K562 (cell line): ENCODE measurements around the gene RUNX1.

ENCODE experiments used
- FOXM1 ChIP-seq, 2 experiments: fragments of 450-650 bp in 1 of 2; sonication (generic) in 1 of 2; formaldehyde crosslinking in 1 of 2; IDR thresholded peaks; 2 replicates each; pipeline versions ENCODE4 v1.6.1 to v1.9.0; 2017 to 2022; ENCODE audit warnings: low read depth in 2 of 2, mild to moderate bottlenecking in 2 of 2, missing genetic modification reagents in 1 of 2, moderate library complexity in 1 of 2
- KLF10 ChIP-seq: fragments of 250-450 bp; sonication (Bioruptor Pico); IDR thresholded peaks from 2 replicates; pipeline ENCODE4 v1.6.1; 2021; ENCODE audit warnings: matching md5 sums
- MCM5 ChIP-seq: fragments of 450-650 bp; IDR thresholded peaks from 2 replicates; pipeline ENCODE4 v1.6.1; 2016; ENCODE audit warnings: low read depth
- POLR2A ChIP-seq: fragments of 450-650 bp; conservative IDR thresholded peaks from 2 replicates; pipeline ENCODE4 v1.6.1; 2016
- RAD21 ChIP-seq, 2 experiments: fragments of 250-450 bp in 1 of 2; fragments of 450-650 bp in 1 of 2; sonication (Bioruptor Pico) in 1 of 2; formaldehyde crosslinking in 1 of 2; IDR thresholded peaks in 1 of 2; conservative IDR thresholded peaks in 1 of 2; 2 replicates each; pipeline versions ENCODE4 v1.4.0 to v1.8.0; 2020 to 2022; ENCODE audit warnings: mild to moderate bottlenecking in 2 of 2, moderate library complexity in 1 of 2
- TAF1 ChIP-seq: IDR thresholded peaks from 2 replicates; pipeline ENCODE4 v1.6.1; 2011; ENCODE audit warnings: mild to moderate bottlenecking, low read length, moderate library complexity; ENCODE audit not compliant: insufficient read depth, control insufficient read depth, severe bottlenecking; ENCODE audit errors: extremely low read depth
- ZFX ChIP-seq: sonication (generic); formaldehyde crosslinking; IDR thresholded peaks from 2 replicates; pipeline ENCODE4 v1.8.0; 2022; ENCODE audit warnings: mild to moderate bottlenecking, missing genetic modification reagents, moderate library complexity
- ZNF717 ChIP-seq: fragments of 250-450 bp; sonication (Bioruptor Pico); IDR thresholded peaks from 2 replicates; pipeline ENCODE4 v1.5.0; 2021
- TF ChIP-seq, protein P1 (sequence below): fragments of 450-650 bp; IDR thresholded peaks from 2 replicates; pipeline ENCODE4 v1.6.1; 2016; ENCODE audit warnings: mild to moderate bottlenecking, moderate library complexity
- TF ChIP-seq, protein P2 (sequence below): conservative IDR thresholded peaks from 2 replicates; pipeline ENCODE4 v1.6.1; 2011; ENCODE audit warnings: low read depth, mild to moderate bottlenecking, low read length; ENCODE audit not compliant: control insufficient read depth
- TF ChIP-seq, protein P3 (sequence below): sonication (generic); formaldehyde crosslinking; IDR thresholded peaks from 2 replicates; pipeline ENCODE4 v1.8.1; 2023; ENCODE audit warnings: mild to moderate bottlenecking, missing genetic modification reagents, moderate library complexity

DNA sequence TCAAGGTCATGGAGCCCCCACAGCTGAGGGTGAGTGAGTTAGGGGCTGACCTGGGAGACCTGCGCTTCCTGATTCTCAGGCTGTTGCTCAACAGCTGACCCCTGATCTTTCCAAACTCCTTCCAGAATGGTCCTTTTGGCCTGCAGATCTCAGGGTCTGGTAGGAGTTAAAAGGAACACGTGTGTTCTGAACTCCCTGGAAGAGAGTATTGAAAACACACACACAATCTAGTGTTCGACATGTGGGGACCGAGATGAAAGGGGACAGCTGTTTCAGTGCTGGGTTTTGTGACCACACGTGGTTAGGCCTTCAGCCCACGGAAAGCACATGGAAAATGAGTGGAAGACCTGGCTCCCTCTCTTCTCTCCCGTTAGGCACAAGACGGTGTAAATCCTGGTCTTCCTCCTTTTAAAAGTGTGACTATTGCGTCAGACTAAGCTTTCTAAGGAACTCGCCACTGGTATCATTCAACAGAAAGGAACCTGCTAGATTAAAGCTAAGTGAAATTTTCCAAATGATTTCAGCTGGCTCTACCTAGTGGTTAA is 49.6 kb downstream of the RUNX1 start:
- TF ChIP-seq RAD21 (CRISPR knock-in tag; conservative IDR thresholded peaks at IDR 0.05 in 1 of 2, IDR thresholded peaks at IDR 0.05 in 1 of 2) = peak in 1 of 2 experiments; percentile 7; a peak in 2 of 4 replicates
- TF ChIP-seq, protein P1, sequence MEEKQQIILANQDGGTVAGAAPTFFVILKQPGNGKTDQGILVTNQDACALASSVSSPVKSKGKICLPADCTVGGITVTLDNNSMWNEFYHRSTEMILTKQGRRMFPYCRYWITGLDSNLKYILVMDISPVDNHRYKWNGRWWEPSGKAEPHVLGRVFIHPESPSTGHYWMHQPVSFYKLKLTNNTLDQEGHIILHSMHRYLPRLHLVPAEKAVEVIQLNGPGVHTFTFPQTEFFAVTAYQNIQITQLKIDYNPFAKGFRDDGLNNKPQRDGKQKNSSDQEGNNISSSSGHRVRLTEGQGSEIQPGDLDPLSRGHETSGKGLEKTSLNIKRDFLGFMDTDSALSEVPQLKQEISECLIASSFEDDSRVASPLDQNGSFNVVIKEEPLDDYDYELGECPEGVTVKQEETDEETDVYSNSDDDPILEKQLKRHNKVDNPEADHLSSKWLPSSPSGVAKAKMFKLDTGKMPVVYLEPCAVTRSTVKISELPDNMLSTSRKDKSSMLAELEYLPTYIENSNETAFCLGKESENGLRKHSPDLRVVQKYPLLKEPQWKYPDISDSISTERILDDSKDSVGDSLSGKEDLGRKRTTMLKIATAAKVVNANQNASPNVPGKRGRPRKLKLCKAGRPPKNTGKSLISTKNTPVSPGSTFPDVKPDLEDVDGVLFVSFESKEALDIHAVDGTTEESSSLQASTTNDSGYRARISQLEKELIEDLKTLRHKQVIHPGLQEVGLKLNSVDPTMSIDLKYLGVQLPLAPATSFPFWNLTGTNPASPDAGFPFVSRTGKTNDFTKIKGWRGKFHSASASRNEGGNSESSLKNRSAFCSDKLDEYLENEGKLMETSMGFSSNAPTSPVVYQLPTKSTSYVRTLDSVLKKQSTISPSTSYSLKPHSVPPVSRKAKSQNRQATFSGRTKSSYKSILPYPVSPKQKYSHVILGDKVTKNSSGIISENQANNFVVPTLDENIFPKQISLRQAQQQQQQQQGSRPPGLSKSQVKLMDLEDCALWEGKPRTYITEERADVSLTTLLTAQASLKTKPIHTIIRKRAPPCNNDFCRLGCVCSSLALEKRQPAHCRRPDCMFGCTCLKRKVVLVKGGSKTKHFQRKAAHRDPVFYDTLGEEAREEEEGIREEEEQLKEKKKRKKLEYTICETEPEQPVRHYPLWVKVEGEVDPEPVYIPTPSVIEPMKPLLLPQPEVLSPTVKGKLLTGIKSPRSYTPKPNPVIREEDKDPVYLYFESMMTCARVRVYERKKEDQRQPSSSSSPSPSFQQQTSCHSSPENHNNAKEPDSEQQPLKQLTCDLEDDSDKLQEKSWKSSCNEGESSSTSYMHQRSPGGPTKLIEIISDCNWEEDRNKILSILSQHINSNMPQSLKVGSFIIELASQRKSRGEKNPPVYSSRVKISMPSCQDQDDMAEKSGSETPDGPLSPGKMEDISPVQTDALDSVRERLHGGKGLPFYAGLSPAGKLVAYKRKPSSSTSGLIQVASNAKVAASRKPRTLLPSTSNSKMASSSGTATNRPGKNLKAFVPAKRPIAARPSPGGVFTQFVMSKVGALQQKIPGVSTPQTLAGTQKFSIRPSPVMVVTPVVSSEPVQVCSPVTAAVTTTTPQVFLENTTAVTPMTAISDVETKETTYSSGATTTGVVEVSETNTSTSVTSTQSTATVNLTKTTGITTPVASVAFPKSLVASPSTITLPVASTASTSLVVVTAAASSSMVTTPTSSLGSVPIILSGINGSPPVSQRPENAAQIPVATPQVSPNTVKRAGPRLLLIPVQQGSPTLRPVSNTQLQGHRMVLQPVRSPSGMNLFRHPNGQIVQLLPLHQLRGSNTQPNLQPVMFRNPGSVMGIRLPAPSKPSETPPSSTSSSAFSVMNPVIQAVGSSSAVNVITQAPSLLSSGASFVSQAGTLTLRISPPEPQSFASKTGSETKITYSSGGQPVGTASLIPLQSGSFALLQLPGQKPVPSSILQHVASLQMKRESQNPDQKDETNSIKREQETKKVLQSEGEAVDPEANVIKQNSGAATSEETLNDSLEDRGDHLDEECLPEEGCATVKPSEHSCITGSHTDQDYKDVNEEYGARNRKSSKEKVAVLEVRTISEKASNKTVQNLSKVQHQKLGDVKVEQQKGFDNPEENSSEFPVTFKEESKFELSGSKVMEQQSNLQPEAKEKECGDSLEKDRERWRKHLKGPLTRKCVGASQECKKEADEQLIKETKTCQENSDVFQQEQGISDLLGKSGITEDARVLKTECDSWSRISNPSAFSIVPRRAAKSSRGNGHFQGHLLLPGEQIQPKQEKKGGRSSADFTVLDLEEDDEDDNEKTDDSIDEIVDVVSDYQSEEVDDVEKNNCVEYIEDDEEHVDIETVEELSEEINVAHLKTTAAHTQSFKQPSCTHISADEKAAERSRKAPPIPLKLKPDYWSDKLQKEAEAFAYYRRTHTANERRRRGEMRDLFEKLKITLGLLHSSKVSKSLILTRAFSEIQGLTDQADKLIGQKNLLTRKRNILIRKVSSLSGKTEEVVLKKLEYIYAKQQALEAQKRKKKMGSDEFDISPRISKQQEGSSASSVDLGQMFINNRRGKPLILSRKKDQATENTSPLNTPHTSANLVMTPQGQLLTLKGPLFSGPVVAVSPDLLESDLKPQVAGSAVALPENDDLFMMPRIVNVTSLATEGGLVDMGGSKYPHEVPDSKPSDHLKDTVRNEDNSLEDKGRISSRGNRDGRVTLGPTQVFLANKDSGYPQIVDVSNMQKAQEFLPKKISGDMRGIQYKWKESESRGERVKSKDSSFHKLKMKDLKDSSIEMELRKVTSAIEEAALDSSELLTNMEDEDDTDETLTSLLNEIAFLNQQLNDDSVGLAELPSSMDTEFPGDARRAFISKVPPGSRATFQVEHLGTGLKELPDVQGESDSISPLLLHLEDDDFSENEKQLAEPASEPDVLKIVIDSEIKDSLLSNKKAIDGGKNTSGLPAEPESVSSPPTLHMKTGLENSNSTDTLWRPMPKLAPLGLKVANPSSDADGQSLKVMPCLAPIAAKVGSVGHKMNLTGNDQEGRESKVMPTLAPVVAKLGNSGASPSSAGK = no peak; the same call in 1 of the 2 replicates
- no peak for TF ChIP-seq KLF10 (CRISPR knock-in tag)
- no peak for TF ChIP-seq TAF1
- no peak for TF ChIP-seq FOXM1 (IDR thresholded peaks at IDR 0.05; ENCODE audit: low read depth)
- TF ChIP-seq FOXM1 (CRISPR knock-in tag; IDR thresholded peaks at IDR 0.05; ENCODE audit: low read depth) = no peak
- TF ChIP-seq, protein P2, sequence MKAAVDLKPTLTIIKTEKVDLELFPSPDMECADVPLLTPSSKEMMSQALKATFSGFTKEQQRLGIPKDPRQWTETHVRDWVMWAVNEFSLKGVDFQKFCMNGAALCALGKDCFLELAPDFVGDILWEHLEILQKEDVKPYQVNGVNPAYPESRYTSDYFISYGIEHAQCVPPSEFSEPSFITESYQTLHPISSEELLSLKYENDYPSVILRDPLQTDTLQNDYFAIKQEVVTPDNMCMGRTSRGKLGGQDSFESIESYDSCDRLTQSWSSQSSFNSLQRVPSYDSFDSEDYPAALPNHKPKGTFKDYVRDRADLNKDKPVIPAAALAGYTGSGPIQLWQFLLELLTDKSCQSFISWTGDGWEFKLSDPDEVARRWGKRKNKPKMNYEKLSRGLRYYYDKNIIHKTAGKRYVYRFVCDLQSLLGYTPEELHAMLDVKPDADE = no peak
- TF ChIP-seq POLR2A = no peak
- no peak for TF ChIP-seq MCM5
- TF ChIP-seq ZFX = no peak
- no peak for TF ChIP-seq ZNF717
- TF ChIP-seq, protein P3, sequence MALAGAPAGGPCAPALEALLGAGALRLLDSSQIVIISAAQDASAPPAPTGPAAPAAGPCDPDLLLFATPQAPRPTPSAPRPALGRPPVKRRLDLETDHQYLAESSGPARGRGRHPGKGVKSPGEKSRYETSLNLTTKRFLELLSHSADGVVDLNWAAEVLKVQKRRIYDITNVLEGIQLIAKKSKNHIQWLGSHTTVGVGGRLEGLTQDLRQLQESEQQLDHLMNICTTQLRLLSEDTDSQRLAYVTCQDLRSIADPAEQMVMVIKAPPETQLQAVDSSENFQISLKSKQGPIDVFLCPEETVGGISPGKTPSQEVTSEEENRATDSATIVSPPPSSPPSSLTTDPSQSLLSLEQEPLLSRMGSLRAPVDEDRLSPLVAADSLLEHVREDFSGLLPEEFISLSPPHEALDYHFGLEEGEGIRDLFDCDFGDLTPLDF = no peak
